Measurements from ENCODE around the gene AMFR. TPM values are rescaled to one million over a fixed set of nuclear protein-coding genes. Genes with fewer than 3 reads are reported as not detected.

Gene AMFR
- total and polyA plus RNA-seq, 4 donors: 122 to 239 (median 129) TPM

DNA sequence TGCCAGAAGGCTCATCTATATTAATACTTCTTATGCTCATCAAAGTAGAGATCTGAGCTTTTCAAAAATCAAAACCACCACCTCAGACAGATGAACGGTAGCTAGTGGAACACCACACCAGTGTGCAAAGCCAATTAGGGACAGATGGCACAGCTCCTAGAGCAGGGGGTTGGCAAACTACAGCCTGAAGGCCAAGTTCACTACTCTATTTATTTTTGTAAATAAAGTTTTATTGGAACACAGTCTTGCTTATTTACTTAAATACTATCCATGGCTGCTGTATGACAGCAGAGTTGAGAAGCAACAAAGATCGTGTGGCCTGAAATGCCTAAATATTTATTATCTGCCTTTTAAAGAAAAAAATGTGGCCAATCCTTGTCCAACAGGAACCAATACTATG, 56.8 kb downstream of the AMFR start:
- Histone ChIP-seq H3K36me3 (ENCODE audit: control insufficient read depth, insufficient read depth, low read length) (peaks cover 35% of the 10 kb centered on the region), H3K4me3 (ENCODE audit: low read depth, low read length) (no peak overlapping the region), H3K9me3 (ENCODE audit: control insufficient read depth, insufficient read depth, low read length) (no peaks in the 10 kb centered on the region), H3K4me1 (ENCODE audit: control insufficient read depth, insufficient read depth, low read length) (peaks cover 3% of the 10 kb centered on the region), H3K27ac (ENCODE audit: low read depth, low read length) (no peak overlapping the region), H3K27me3 (ENCODE audit: control insufficient read depth, insufficient read depth, low read length) (no peaks in the 10 kb centered on the region)
- 80% methylated on average over 1 of the region's 2 CpGs for WGBS (ENCODE audit: insufficient coverage)
- DNase-seq (ENCODE audit: low read depth in 4 of 6, low spot score in 6 of 6): no peak

GRCh38 chr16:56367764-56368163, 57.6 kb downstream of the AMFR start:
- peaks cover 3% of the 10 kb centered on the region for H3K4me1 ChIP-seq (ENCODE audit: control insufficient read depth, insufficient read depth, low read length)
- no peaks in the 10 kb centered on the region for H3K9me3 ChIP-seq (ENCODE audit: control insufficient read depth, insufficient read depth, low read length)
- H3K27me3 ChIP-seq (ENCODE audit: control insufficient read depth, insufficient read depth, low read length): no peaks in the 10 kb centered on the region
- WGBS (ENCODE audit: insufficient coverage): 92% methylated on average over 5 of the region's 6 CpGs
- no peak overlapping the region for H3K4me3 ChIP-seq (ENCODE audit: low read depth, low read length)
- peaks cover 42% of the 10 kb centered on the region for H3K36me3 ChIP-seq (ENCODE audit: control insufficient read depth, insufficient read depth, low read length)
- no peak for DNase-seq (ENCODE audit: low read depth in 4 of 6, low spot score in 6 of 6)
- no peak overlapping the region for H3K27ac ChIP-seq (ENCODE audit: low read depth, low read length)

- H3K36me3 ChIP-seq (ENCODE audit: control insufficient read depth, insufficient read depth, low read length): peaks cover 50% of the 10 kb centered on the region
- H3K27me3 ChIP-seq (ENCODE audit: control insufficient read depth, insufficient read depth, low read length): no peaks in the 10 kb centered on the region
- no peak overlapping the region for H3K27ac ChIP-seq (ENCODE audit: low read depth, low read length)
- WGBS (ENCODE audit: insufficient coverage): 88% methylated on average over 7 of the region's 9 CpGs
- DNase-seq (ENCODE audit: low read depth in 4 of 6, low spot score in 6 of 6): no peak
- H3K9me3 ChIP-seq (ENCODE audit: control insufficient read depth, insufficient read depth, low read length): no peaks in the 10 kb centered on the region
- no peak overlapping the region for H3K4me3 ChIP-seq (ENCODE audit: low read depth, low read length)
- peaks cover 3% of the 10 kb centered on the region for H3K4me1 ChIP-seq (ENCODE audit: control insufficient read depth, insufficient read depth, low read length)
Observed at GRCh38 chr16:56366945-56367344, 58.4 kb downstream of the AMFR start.

DNA sequence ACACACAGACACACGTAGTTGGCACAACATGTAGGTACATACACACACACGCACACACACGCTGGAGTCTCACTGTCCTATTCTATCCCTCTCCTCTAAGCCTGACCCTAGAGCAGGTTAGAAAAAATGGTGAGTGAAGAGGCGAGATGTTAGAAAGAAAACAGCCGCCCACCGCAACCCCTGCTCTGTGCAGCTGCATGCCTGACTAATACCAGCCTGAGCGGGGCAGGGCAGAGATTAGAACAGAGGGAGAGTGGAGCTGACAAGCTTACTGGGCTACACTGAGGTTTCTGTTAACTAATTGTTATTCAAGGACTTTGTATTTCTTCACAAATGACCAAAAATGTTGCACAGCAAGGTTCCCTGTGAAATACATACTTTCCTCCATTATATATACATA, 59.8 kb downstream of the AMFR start:
- H3K36me3 ChIP-seq (ENCODE audit: control insufficient read depth, insufficient read depth, low read length): peaks cover 55% of the 10 kb centered on the region

DNA sequence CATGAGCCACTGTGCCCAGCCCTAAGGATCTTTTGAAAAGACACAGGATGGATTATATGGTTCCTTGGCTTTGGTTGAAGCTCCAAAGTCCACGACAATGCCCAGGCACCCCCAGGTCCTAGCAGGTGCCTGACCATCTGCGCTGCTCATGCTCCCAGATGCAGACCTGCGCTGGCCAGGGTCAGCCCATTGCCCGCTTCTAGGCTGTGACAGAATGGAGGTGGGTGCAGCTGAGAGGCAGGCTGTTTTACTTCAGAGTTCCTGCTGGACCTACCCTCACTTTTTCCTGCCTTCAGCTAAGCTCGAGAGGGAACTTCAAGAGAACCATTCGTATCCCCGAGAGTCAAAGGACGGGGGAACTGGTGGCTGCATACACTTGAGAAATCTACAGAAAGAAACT, 60.5 kb downstream of the AMFR start:
- H3K4me1 ChIP-seq (ENCODE audit: control insufficient read depth, insufficient read depth, low read length): no peaks in the 10 kb centered on the region

More for the DNA sequence above, 59.8 kb downstream of the AMFR start:
- Histone ChIP-seq H3K9me3 (ENCODE audit: control insufficient read depth, insufficient read depth, low read length) (no peaks in the 10 kb centered on the region), H3K27me3 (ENCODE audit: control insufficient read depth, insufficient read depth, low read length) (no peaks in the 10 kb centered on the region), H3K4me3 (ENCODE audit: low read depth, low read length) (no peak overlapping the region), H3K27ac (ENCODE audit: low read depth, low read length) (no peak overlapping the region), H3K4me1 (ENCODE audit: control insufficient read depth, insufficient read depth, low read length) (no peaks in the 10 kb centered on the region)
- no peak for DNase-seq (ENCODE audit: low read depth in 4 of 6, low spot score in 6 of 6)
- WGBS (ENCODE audit: insufficient coverage): 97% methylated on average over 4 of the region's 7 CpGs

GRCh38 chr16:56363781-56364565, 61.4 kb downstream of the AMFR start:
- H3K4me1 ChIP-seq (ENCODE audit: control insufficient read depth, insufficient read depth, low read length): no peaks in the 10 kb centered on the region
- H3K27me3 ChIP-seq (ENCODE audit: control insufficient read depth, insufficient read depth, low read length): no peaks in the 10 kb centered on the region
- H3K36me3 ChIP-seq (ENCODE audit: control insufficient read depth, insufficient read depth, low read length): peaks cover 61% of the 10 kb centered on the region
- no peak overlapping the region for H3K4me3 ChIP-seq (ENCODE audit: low read depth, low read length)
- no peak overlapping the region for H3K27ac ChIP-seq (ENCODE audit: low read depth, low read length)
- no peak for DNase-seq (ENCODE audit: low read depth in 4 of 6, low spot score in 6 of 6)
- WGBS (ENCODE audit: insufficient coverage): 94% methylated on average over 26 of the region's 26 CpGs
- H3K9me3 ChIP-seq (ENCODE audit: control insufficient read depth, insufficient read depth, low read length): no peaks in the 10 kb centered on the region

More for the DNA sequence above, 60.5 kb downstream of the AMFR start:
- no peak overlapping the region for H3K27ac ChIP-seq (ENCODE audit: low read depth, low read length)
- H3K4me3 ChIP-seq (ENCODE audit: low read depth, low read length): no peak overlapping the region
- no peak for DNase-seq (ENCODE audit: low read depth in 4 of 6, low spot score in 6 of 6)
- 92% methylated on average over 8 of the region's 8 CpGs for WGBS (ENCODE audit: insufficient coverage)
- peaks cover 61% of the 10 kb centered on the region for H3K36me3 ChIP-seq (ENCODE audit: control insufficient read depth, insufficient read depth, low read length)
- no peaks in the 10 kb centered on the region for H3K9me3 ChIP-seq (ENCODE audit: control insufficient read depth, insufficient read depth, low read length)
- no peaks in the 10 kb centered on the region for H3K27me3 ChIP-seq (ENCODE audit: control insufficient read depth, insufficient read depth, low read length)

DNA sequence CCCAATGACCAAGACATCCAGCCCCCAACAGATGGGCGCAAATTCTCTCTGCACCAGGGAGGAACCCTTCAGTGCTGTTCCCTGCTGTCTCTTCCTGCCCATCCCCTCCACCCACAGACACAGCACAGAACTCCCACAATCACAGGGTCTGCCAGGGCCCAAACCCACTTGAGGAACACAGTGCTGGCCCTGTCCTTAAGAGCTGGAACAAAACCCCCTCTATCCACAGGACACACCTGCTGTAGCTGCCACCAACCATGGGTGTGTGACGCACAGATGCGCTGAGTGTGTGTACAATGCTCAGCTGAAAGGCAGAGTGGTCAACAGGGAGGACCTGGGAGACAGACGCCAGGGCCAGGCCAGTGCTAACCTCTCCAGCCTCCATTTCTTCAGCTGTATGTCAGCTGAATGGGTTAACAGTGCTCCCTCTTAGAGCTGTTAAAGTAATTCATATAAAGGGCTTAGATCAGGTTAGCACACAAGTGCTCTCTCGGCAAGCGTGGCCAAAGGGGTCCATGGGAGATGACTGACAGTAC, 62.1 kb downstream of the AMFR start:
- Histone ChIP-seq H3K4me1 (ENCODE audit: control insufficient read depth, insufficient read depth, low read length) (no peaks in the 10 kb centered on the region), H3K27ac (ENCODE audit: low read depth, low read length) (no peak overlapping the region), H3K9me3 (ENCODE audit: control insufficient read depth, insufficient read depth, low read length) (no peaks in the 10 kb centered on the region), H3K4me3 (ENCODE audit: low read depth, low read length) (no peak overlapping the region), H3K36me3 (ENCODE audit: control insufficient read depth, insufficient read depth, low read length) (peaks cover 58% of the 10 kb centered on the region), H3K27me3 (ENCODE audit: control insufficient read depth, insufficient read depth, low read length) (no peaks in the 10 kb centered on the region)
- DNase-seq (ENCODE audit: low read depth in 4 of 6, low spot score in 6 of 6): no peak
- 77% methylated on average over 6 of the region's 6 CpGs for WGBS (ENCODE audit: insufficient coverage)

GRCh38 chr16:56362706-56363105, 62.6 kb downstream of the AMFR start:
- Histone ChIP-seq H3K9me3 (ENCODE audit: control insufficient read depth, insufficient read depth, low read length) (no peaks in the 10 kb centered on the region), H3K27me3 (ENCODE audit: control insufficient read depth, insufficient read depth, low read length) (no peaks in the 10 kb centered on the region), H3K4me1 (ENCODE audit: control insufficient read depth, insufficient read depth, low read length) (peaks cover 5% of the 10 kb centered on the region), H3K27ac (ENCODE audit: low read depth, low read length) (no peak overlapping the region), H3K36me3 (ENCODE audit: control insufficient read depth, insufficient read depth, low read length) (peaks cover 56% of the 10 kb centered on the region), H3K4me3 (ENCODE audit: low read depth, low read length) (no peak overlapping the region)
- 95% methylated on average over 15 of the region's 17 CpGs for WGBS (ENCODE audit: insufficient coverage)
- no peak for DNase-seq (ENCODE audit: low read depth in 4 of 6, low spot score in 6 of 6)

- Histone ChIP-seq H3K36me3 (ENCODE audit: control insufficient read depth, insufficient read depth, low read length) (peaks cover 58% of the 10 kb centered on the region), H3K4me3 (ENCODE audit: low read depth, low read length) (no peak overlapping the region), H3K27ac (ENCODE audit: low read depth, low read length) (no peak overlapping the region), H3K27me3 (ENCODE audit: control insufficient read depth, insufficient read depth, low read length) (no peaks in the 10 kb centered on the region), H3K9me3 (ENCODE audit: control insufficient read depth, insufficient read depth, low read length) (no peaks in the 10 kb centered on the region), H3K4me1 (ENCODE audit: control insufficient read depth, insufficient read depth, low read length) (peaks cover 9% of the 10 kb centered on the region)
- DNase-seq (ENCODE audit: low read depth in 4 of 6, low spot score in 6 of 6): no peak
- 95% methylated on average over 5 of the region's 15 CpGs for WGBS (ENCODE audit: insufficient coverage)
Observed at GRCh38 chr16:56362057-56362655, 63.2 kb downstream of the AMFR start.
